Measurements from ENCODE around the gene KPNA3.

DNA sequence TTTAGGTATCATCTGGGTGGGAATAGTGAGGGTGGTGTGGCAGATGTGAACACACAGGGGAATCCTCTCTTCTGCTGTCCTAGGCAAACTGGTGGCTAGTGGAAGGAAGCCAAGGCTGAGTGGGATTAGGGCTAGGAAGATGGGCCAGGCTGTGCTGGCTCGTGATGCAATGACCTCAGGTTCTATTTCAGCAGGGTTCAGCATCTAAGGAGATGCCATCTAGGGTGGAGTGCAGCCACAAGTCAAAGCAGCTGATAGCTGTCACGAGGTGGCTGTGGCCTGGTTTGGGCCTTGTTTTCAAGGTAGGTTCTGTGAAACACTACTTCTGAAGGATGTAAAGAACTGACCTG is 142.5 kb downstream of the KPNA3 start:
- TF ChIP-seq RAD21 (IDR thresholded peaks at IDR 0.05; ENCODE audit: low read length) = no peak
- TF ChIP-seq, protein P1, sequence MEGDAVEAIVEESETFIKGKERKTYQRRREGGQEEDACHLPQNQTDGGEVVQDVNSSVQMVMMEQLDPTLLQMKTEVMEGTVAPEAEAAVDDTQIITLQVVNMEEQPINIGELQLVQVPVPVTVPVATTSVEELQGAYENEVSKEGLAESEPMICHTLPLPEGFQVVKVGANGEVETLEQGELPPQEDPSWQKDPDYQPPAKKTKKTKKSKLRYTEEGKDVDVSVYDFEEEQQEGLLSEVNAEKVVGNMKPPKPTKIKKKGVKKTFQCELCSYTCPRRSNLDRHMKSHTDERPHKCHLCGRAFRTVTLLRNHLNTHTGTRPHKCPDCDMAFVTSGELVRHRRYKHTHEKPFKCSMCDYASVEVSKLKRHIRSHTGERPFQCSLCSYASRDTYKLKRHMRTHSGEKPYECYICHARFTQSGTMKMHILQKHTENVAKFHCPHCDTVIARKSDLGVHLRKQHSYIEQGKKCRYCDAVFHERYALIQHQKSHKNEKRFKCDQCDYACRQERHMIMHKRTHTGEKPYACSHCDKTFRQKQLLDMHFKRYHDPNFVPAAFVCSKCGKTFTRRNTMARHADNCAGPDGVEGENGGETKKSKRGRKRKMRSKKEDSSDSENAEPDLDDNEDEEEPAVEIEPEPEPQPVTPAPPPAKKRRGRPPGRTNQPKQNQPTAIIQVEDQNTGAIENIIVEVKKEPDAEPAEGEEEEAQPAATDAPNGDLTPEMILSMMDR (IDR thresholded peaks at IDR 0.05) = no peak
- TF ChIP-seq, protein P2, sequence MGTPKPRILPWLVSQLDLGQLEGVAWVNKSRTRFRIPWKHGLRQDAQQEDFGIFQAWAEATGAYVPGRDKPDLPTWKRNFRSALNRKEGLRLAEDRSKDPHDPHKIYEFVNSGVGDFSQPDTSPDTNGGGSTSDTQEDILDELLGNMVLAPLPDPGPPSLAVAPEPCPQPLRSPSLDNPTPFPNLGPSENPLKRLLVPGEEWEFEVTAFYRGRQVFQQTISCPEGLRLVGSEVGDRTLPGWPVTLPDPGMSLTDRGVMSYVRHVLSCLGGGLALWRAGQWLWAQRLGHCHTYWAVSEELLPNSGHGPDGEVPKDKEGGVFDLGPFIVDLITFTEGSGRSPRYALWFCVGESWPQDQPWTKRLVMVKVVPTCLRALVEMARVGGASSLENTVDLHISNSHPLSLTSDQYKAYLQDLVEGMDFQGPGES (IDR thresholded peaks at IDR 0.05; ENCODE audit: low read depth, low read length) = no peak
- TF ChIP-seq POLR2AphosphoS5 (IDR thresholded peaks at IDR 0.05; ENCODE audit: low read depth, low read length) = no peak
- TF ChIP-seq, protein P3, sequence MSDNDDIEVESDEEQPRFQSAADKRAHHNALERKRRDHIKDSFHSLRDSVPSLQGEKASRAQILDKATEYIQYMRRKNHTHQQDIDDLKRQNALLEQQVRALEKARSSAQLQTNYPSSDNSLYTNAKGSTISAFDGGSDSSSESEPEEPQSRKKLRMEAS (IDR thresholded peaks at IDR 0.05; ENCODE audit: low read depth) = no peak
- TF ChIP-seq RFX5 (IDR thresholded peaks at IDR 0.05; ENCODE audit: low read length) = no peak
- no peak for TF ChIP-seq YY1 (IDR thresholded peaks at IDR 0.05; ENCODE audit: low read depth)
- TF ChIP-seq NFIC (IDR thresholded peaks at IDR 0.05; ENCODE audit: borderline replicate concordance) = no peak
- TF ChIP-seq TCF12 (IDR thresholded peaks at IDR 0.05) = no peak
- no peak for TF ChIP-seq EP300 (IDR thresholded peaks at IDR 0.05; ENCODE audit: borderline replicate concordance in 1 of 2, low read depth in 1 of 2, low read length in 1 of 2)
- TF ChIP-seq, protein P4, sequence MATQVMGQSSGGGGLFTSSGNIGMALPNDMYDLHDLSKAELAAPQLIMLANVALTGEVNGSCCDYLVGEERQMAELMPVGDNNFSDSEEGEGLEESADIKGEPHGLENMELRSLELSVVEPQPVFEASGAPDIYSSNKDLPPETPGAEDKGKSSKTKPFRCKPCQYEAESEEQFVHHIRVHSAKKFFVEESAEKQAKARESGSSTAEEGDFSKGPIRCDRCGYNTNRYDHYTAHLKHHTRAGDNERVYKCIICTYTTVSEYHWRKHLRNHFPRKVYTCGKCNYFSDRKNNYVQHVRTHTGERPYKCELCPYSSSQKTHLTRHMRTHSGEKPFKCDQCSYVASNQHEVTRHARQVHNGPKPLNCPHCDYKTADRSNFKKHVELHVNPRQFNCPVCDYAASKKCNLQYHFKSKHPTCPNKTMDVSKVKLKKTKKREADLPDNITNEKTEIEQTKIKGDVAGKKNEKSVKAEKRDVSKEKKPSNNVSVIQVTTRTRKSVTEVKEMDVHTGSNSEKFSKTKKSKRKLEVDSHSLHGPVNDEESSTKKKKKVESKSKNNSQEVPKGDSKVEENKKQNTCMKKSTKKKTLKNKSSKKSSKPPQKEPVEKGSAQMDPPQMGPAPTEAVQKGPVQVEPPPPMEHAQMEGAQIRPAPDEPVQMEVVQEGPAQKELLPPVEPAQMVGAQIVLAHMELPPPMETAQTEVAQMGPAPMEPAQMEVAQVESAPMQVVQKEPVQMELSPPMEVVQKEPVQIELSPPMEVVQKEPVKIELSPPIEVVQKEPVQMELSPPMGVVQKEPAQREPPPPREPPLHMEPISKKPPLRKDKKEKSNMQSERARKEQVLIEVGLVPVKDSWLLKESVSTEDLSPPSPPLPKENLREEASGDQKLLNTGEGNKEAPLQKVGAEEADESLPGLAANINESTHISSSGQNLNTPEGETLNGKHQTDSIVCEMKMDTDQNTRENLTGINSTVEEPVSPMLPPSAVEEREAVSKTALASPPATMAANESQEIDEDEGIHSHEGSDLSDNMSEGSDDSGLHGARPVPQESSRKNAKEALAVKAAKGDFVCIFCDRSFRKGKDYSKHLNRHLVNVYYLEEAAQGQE (IDR thresholded peaks at IDR 0.05; ENCODE audit: low read depth, low read length) = no peak
- no peak for TF ChIP-seq GATA2 (CRISPR knock-in tag; IDR thresholded peaks at IDR 0.05)
- no peak for TF ChIP-seq RXRA (IDR thresholded peaks at IDR 0.05; ENCODE audit: borderline replicate concordance, low read depth)
- TF ChIP-seq GABPA (IDR thresholded peaks at IDR 0.05; ENCODE audit: low read depth) = no peak

Data from SK-N-SH (cell line).